MCF 10A (cell line): Measurements from ENCODE around the gene AKAP13. TPM values are rescaled to one million over a fixed set of nuclear protein-coding genes. Genes with fewer than 3 reads are reported as not detected.

Source experiments
- BruUV-seq: library from RNA; stranded (reverse); fragments of 400-500 nt; replicated peaks from 2 replicates; lab custom pipeline; 2021; lab: Mats Ljungman, UMichigan
- CTCF ChIA-PET: fragments of 300-600 bp; sonication (Branson Sonifier 250); formaldehyde crosslinking; extraction: SDS; loops from one replicate; lab custom pipeline; 2021; ENCODE audit warnings: antibody characterized with exemption, inconsistent platforms; lab: Yijun Ruan, JAX
- POLR2A ChIA-PET: fragments of 300-600, 350-650 bp; sonication (Branson Sonifier 250); formaldehyde crosslinking; extraction: SDS; loops from one replicate; lab custom pipeline; 2020; ENCODE audit warnings: antibody characterized with exemption, inconsistent platforms; lab: Yijun Ruan, JAX
- DNase-seq: peaks from one replicate; pipeline ENCODE4 v3.0.0-alpha.2; 2018; ENCODE audit not compliant: unreplicated experiment
- H3K27ac Mint-ChIP-seq: one replicate; pipeline ENCODE4 v1.8.0; 2022; ENCODE audit warnings: mild to moderate bottlenecking, low read depth, mixed read lengths; ENCODE audit not compliant: unreplicated experiment
- H3K27me3 Mint-ChIP-seq: one replicate; pipeline ENCODE4 v1.8.0; 2022; ENCODE audit warnings: mixed read lengths; ENCODE audit not compliant: insufficient read depth, unreplicated experiment
- H3K36me3 Mint-ChIP-seq: one replicate; pipeline ENCODE4 v1.8.0; 2022; ENCODE audit warnings: mild to moderate bottlenecking, moderate library complexity, mixed read lengths; ENCODE audit not compliant: insufficient read depth, unreplicated experiment
- H3K4me1 Mint-ChIP-seq: one replicate; pipeline ENCODE4 v1.8.0; 2022; ENCODE audit warnings: mixed read lengths; ENCODE audit not compliant: insufficient read depth, unreplicated experiment
- H3K4me3 Mint-ChIP-seq: one replicate; pipeline ENCODE4 v1.8.0; 2022; ENCODE audit warnings: mild to moderate bottlenecking, moderate library complexity, mixed read lengths; ENCODE audit not compliant: unreplicated experiment
- H3K9me3 Mint-ChIP-seq: one replicate; pipeline ENCODE4 v1.8.0; 2022; ENCODE audit warnings: mixed read lengths; ENCODE audit not compliant: unreplicated experiment
- intact Hi-C: fragments of 100-400 bp; cut with micrococcal nuclease; formaldehyde crosslinking; loops from 2 replicates; pipeline ENCODE4 v1.14.1; 2022
- total RNA-seq: library from RNA; stranded (reverse); gene quantifications from 2 replicates; pipeline ENCODE4 v1.2.3, GENCODE V29; 2022
- TF ChIP-seq, protein P1 (sequence below): fragments of 200-600 bp; IDR thresholded peaks from one replicate; pipeline ENCODE4 v1.8.0; 2022; ENCODE audit warnings: antibody characterized with exemption, mild to moderate bottlenecking; ENCODE audit not compliant: unreplicated experiment

The AKAP13 gene
- total RNA-seq, 1 experiment from 2014 or later, result 65.7 TPM

- no peaks in the 10 kb centered on the region for H3K27me3 Mint-ChIP-seq
- POLR2A ChIA-PET, result interaction anchor here (1.0 to 7.4 kb wide), 4 partner anchors 15 to 1842 kb away, joined by 4 to 65 read pairs (median 6); no protein-coding TSS in a partner anchor
Measured at GRCh38 chr15:85377269-85377668, 3.1 kb upstream of the AKAP13 start.

GRCh38 chr15:85377986-85378385, 2.4 kb upstream of the AKAP13 start:
- no peak overlapping the region for H3K4me3 Mint-ChIP-seq
- CTCF ChIA-PET, result interaction anchor here (0.6 to 1.4 kb wide), 3 partner anchors 9 to 251 kb away, joined by 3 to 13 read pairs (median 3); no protein-coding TSS in a partner anchor
- TF ChIP-seq, protein P1, sequence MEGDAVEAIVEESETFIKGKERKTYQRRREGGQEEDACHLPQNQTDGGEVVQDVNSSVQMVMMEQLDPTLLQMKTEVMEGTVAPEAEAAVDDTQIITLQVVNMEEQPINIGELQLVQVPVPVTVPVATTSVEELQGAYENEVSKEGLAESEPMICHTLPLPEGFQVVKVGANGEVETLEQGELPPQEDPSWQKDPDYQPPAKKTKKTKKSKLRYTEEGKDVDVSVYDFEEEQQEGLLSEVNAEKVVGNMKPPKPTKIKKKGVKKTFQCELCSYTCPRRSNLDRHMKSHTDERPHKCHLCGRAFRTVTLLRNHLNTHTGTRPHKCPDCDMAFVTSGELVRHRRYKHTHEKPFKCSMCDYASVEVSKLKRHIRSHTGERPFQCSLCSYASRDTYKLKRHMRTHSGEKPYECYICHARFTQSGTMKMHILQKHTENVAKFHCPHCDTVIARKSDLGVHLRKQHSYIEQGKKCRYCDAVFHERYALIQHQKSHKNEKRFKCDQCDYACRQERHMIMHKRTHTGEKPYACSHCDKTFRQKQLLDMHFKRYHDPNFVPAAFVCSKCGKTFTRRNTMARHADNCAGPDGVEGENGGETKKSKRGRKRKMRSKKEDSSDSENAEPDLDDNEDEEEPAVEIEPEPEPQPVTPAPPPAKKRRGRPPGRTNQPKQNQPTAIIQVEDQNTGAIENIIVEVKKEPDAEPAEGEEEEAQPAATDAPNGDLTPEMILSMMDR, result no peak
- H3K36me3 Mint-ChIP-seq, result peaks cover 7% of the 10 kb centered on the region
- no peak for DNase-seq
- peaks cover 16% of the 10 kb centered on the region for H3K4me1 Mint-ChIP-seq
- H3K27me3 Mint-ChIP-seq, result no peaks in the 10 kb centered on the region
- BruUV-seq, result no TSS peak
- H3K27ac Mint-ChIP-seq, result no peak overlapping the region
- POLR2A ChIA-PET, result interaction anchor here (0.7 to 7.4 kb wide), 5 partner anchors 16 to 1768 kb away, joined by 3 to 65 read pairs (median 4); no protein-coding TSS in a partner anchor
- H3K9me3 Mint-ChIP-seq, result no peaks in the 10 kb centered on the region
- intact Hi-C loops, result no loop called here

More at GRCh38 chr15:85377269-85377668, 3.1 kb upstream of the AKAP13 start:
- Mint-ChIP-seq H3K27ac (no peak overlapping the region), H3K36me3 (peaks cover 7% of the 10 kb centered on the region), H3K9me3 (no peaks in the 10 kb centered on the region), H3K4me1 (peaks cover 9% of the 10 kb centered on the region), H3K4me3 (no peak overlapping the region)
- no TSS peak for BruUV-seq
- TF ChIP-seq, protein P1, result no peak
- no peak for DNase-seq
- intact Hi-C loops, result no loop called here
- CTCF ChIA-PET, result interaction anchor here (1.4 kb wide), 1 partner anchor 45 kb away, joined by 13 read pairs; no protein-coding TSS in a partner anchor

- Mint-ChIP-seq H3K27me3 (no peaks in the 10 kb centered on the region), H3K4me1 (peaks cover 29% of the 10 kb centered on the region), H3K36me3 (peaks cover 7% of the 10 kb centered on the region), H3K4me3 (peak overlapping the region; percentile 79), H3K9me3 (no peaks in the 10 kb centered on the region), H3K27ac (peak overlapping the region; percentile 61)
- no TSS peak for BruUV-seq
- POLR2A ChIA-PET, result interaction anchor here (0.7 to 7.4 kb wide), 22 partner anchors 9 to 209 kb away, joined by 3 to 94 read pairs (median 6); no protein-coding TSS in a partner anchor
- intact Hi-C loops, result loop anchor here (5.0 kb wide), 1 partner anchor 113 kb away; no protein-coding TSS in a partner anchor
- CTCF ChIA-PET, result interaction anchor here (0.6 to 1.1 kb wide), 3 partner anchors 21 to 465 kb away, joined by 3 to 5 read pairs (median 3); no protein-coding TSS in a partner anchor
- DNase-seq, result peak; percentile 33
- TF ChIP-seq, protein P1, result no peak
Measured at GRCh38 chr15:85379403-85380131, 836 bp upstream of the AKAP13 start.
